HCT116 (cell line): ENCODE results near the gene EXOSC7. TPM values are rescaled to one million over a fixed set of nuclear protein-coding genes. Genes with fewer than 3 reads are reported as not detected.

Experiments
- ATAC-seq: fragments of 200-7000 bp; cut with Tn5 transposase; 2 replicates; pipeline ENCODE4 v1.9.1; 2020; ENCODE audit warnings: mild to moderate bottlenecking, moderate library complexity
- BruUV-seq: library from RNA; stranded (reverse); fragments of 400-500 nt; replicated peaks from 2 replicates; lab custom pipeline; 2021; lab: Mats Ljungman, UMichigan
- CTCF ChIA-PET: fragments of 300-600 bp; sonication (Branson Sonifier 250); formaldehyde crosslinking; loops from one replicate; lab custom pipeline; 2021; ENCODE audit warnings: antibody characterized with exemption; lab: Charles Lee
- POLR2A ChIA-PET: fragments of 300-600, 350-600 bp; sonication (Branson Sonifier 250); formaldehyde crosslinking; loops from one replicate; lab custom pipeline; 2021; ENCODE audit warnings: antibody characterized with exemption; lab: Charles Lee
- RAD21 ChIA-PET, 2 experiments: fragments of 300-600 bp; sonication (Branson Sonifier 250); formaldehyde crosslinking; loops; one replicate each; lab custom pipeline; 2023; ENCODE audit warnings: low total read pairs in 2 of 2; ENCODE audit not compliant: uncharacterized antibody in 2 of 2, unreplicated experiment in 2 of 2, low non-redundant PET in 1 of 2; lab: Charles Lee
- DNase-seq: peaks from one replicate; pipeline ENCODE4 v3.0.0-alpha.2; 2010; ENCODE audit warnings: low read depth, low spot score
- H2AFZ ChIP-seq: fragments of 200-600 bp; shearing (Covaris generic), sonication (generic); 2 replicates; pipeline ENCODE4 v1.6.1; 2017; ENCODE audit warnings: low read depth, mixed run types, mixed read lengths, antibody characterized with exemption, low read length; ENCODE audit not compliant: poor library complexity, severe bottlenecking
- H3K27ac ChIP-seq: 2 replicates; pipeline ENCODE4 v1.5.1; 2012; ENCODE audit warnings: low read depth, low read length
- H3K27me3 ChIP-seq: fragments of 200-600 bp; sonication (generic); 2 replicates; pipeline ENCODE4 v1.6.1; 2016; ENCODE audit warnings: mixed run types, low read length, mixed read lengths; ENCODE audit not compliant: insufficient read depth
- H3K36me3 ChIP-seq, 2 experiments: fragments of 200-500 bp in 1 of 2; fragments of 200-600 bp in 1 of 2; sonication (Bioruptor generic) in 1 of 2; sonication (generic) in 1 of 2; 2 replicates each; pipeline versions ENCODE4 v1.5.1 to v1.6.1; 2014 to 2016; ENCODE audit warnings: low read length in 2 of 2, inconsistent platforms in 1 of 2, mixed read lengths in 1 of 2, mixed run types in 1 of 2; ENCODE audit not compliant: insufficient read depth in 2 of 2, control insufficient read depth in 1 of 2
- H3K4me1 ChIP-seq, 2 experiments: fragments of 200-600 bp in 1 of 2; sonication (generic) in 1 of 2; 2 replicates each; pipeline versions ENCODE4 v1.5.1 to v1.6.1; 2012 to 2017; ENCODE audit warnings: low read length in 2 of 2, inconsistent platforms in 1 of 2, mild to moderate bottlenecking in 1 of 2, mixed read lengths in 1 of 2, mixed run types in 1 of 2, moderate library complexity in 1 of 2; ENCODE audit not compliant: insufficient read depth in 2 of 2, control insufficient read depth in 1 of 2
- H3K4me2 ChIP-seq: fragments of 200-600 bp; sonication (generic); 2 replicates; pipeline ENCODE4 v1.6.1; 2017; ENCODE audit warnings: mixed run types, low read length, mixed read lengths
- H3K4me3 ChIP-seq, 2 experiments: fragments of 200-600 bp in 1 of 2; sonication (generic) in 1 of 2; replicated peaks in 1 of 2; 2 replicates each; pipeline ENCODE4 v1.5.1; 2011 to 2016; ENCODE audit warnings: low read length in 2 of 2, control low read depth in 1 of 2, low read depth in 1 of 2, mild to moderate bottlenecking in 1 of 2, mixed read lengths in 1 of 2, mixed run types in 1 of 2
- H3K79me2 ChIP-seq: fragments of 200-600 bp; sonication (generic); 2 replicates; pipeline ENCODE4 v1.6.1; 2017; ENCODE audit warnings: mild to moderate bottlenecking, mixed run types, low read length, moderate library complexity, mixed read lengths; ENCODE audit not compliant: insufficient read depth
- H3K9ac ChIP-seq: fragments of 200-600 bp; sonication (generic); 2 replicates; pipeline ENCODE4 v1.6.1; 2016; ENCODE audit warnings: low read length, mixed read lengths
- H3K9me2 ChIP-seq: fragments of 200-600 bp; sonication (generic), shearing (Covaris generic); 2 replicates; pipeline ENCODE4 v1.6.1; 2017; ENCODE audit warnings: mixed run types, mild to moderate bottlenecking, moderate library complexity; ENCODE audit not compliant: insufficient read depth
- H3K9me3 ChIP-seq, 2 experiments: fragments of 200-500 bp in 1 of 2; fragments of 200-600 bp in 1 of 2; sonication (Bioruptor generic) in 1 of 2; sonication (generic) in 1 of 2; 2 replicates each; pipeline ENCODE4 v1.6.1; 2014 to 2017; ENCODE audit warnings: low read length in 2 of 2, mixed read lengths in 2 of 2, inconsistent platforms in 1 of 2, low read depth in 1 of 2, mild to moderate bottlenecking in 1 of 2, mixed run types in 1 of 2, moderate library complexity in 1 of 2; ENCODE audit not compliant: control insufficient read depth in 1 of 2, insufficient read depth in 1 of 2
- H4K20me1 ChIP-seq: fragments of 200-600 bp; sonication (generic), shearing (Covaris generic); 2 replicates; pipeline ENCODE4 v1.6.1; 2017; ENCODE audit warnings: mixed run types, mild to moderate bottlenecking, moderate library complexity; ENCODE audit not compliant: insufficient read depth
- ATF3 ChIP-seq: IDR thresholded peaks from 2 replicates; pipeline ENCODE4 v1.6.1; 2012
- CBX3 ChIP-seq: IDR thresholded peaks from 2 replicates; pipeline ENCODE4 v1.6.1; 2012; ENCODE audit warnings: low read depth
- CEBPB ChIP-seq: IDR thresholded peaks from 2 replicates; pipeline ENCODE4 v1.6.1; 2012; ENCODE audit warnings: low read depth
- EGR1 ChIP-seq: IDR thresholded peaks from 2 replicates; pipeline ENCODE4 v1.6.1; 2012; ENCODE audit warnings: low read depth
- ELF1 ChIP-seq: IDR thresholded peaks from 2 replicates; pipeline ENCODE4 v1.6.1; 2012; ENCODE audit warnings: low read depth, borderline replicate concordance
- EZH2 ChIP-seq: fragments of 200-600 bp; sonication (generic); IDR thresholded peaks from 2 replicates; pipeline ENCODE4 v1.6.1; 2017; ENCODE audit warnings: antibody characterized with exemption, mixed run types
- POLR2AphosphoS5 ChIP-seq: IDR thresholded peaks from 2 replicates; pipeline ENCODE4 v1.6.1; 2011; ENCODE audit warnings: mild to moderate bottlenecking, low read depth, low read length, moderate library complexity
- SP1 ChIP-seq: IDR thresholded peaks from 2 replicates; pipeline ENCODE4 v1.6.1; 2012; ENCODE audit warnings: low read depth
- TCF7L2 ChIP-seq: IDR thresholded peaks from 2 replicates; pipeline ENCODE4 v1.7.0; 2011; ENCODE audit warnings: borderline replicate concordance, inconsistent platforms; ENCODE audit not compliant: insufficient read depth, insufficient read length; ENCODE audit errors: extremely low read depth
- YY1 ChIP-seq: IDR thresholded peaks from 2 replicates; pipeline ENCODE4 v1.6.1; 2011; ENCODE audit warnings: low read length, low read depth, moderate library complexity, mild to moderate bottlenecking; ENCODE audit not compliant: insufficient replicate concordance; ENCODE audit errors: extremely low read depth
- ZNF274 ChIP-seq: fragments of 200-500 bp; sonication (Bioruptor generic); IDR thresholded peaks from 2 replicates; pipeline ENCODE4 v1.6.1; 2014; ENCODE audit warnings: mild to moderate bottlenecking, low read depth, low read length, inconsistent platforms
- intact Hi-C: fragments of 100-400 bp; cut with micrococcal nuclease; formaldehyde crosslinking; loops from 2 replicates; pipeline ENCODE4 v1.10.0; 2022
- total RNA-seq: library from RNA; stranded (reverse); gene quantifications from one replicate; pipeline ENCODE4 v1.2.1, GENCODE V29; 2021; ENCODE audit not compliant: unreplicated experiment

The EXOSC7 gene
- total RNA-seq, 1 experiment from 2014 or later, result 72.6 TPM

DNA sequence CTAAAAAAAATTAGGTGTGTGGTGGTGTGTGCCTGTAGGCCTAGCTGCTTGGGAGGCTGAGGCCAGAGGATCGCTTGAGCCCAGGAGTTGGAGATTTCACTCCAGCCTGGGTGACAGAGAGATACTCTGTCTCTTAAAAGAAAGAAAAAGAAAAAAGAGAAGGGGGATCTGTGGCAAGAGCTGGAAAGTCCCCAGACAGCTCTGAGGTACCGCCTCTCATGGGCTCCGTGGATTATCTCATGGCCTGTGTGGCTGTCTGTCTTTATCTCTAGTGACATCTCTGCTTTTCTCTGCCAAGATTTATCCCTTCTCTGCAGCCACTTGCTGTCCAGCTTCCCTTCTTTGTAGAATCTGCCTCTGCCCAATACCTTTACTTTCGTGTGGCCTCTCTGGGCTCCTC is 5.7 kb downstream of the EXOSC7 start:
- BruUV-seq, result no TSS peak
- ChIA-PET RAD21 (no interaction called here), POLR2A (no interaction called here), CTCF (no interaction called here)
- Histone ChIP-seq H3K4me1 (peaks cover 18 to 46% of the 10 kb centered on the region in 2 experiments), H3K9me2 (no peaks in the 10 kb centered on the region), H3K4me2 (no peak overlapping the region), H3K79me2 (peaks cover 91% of the 10 kb centered on the region), H2AFZ (no peak overlapping the region), H3K4me3 (no peak overlapping the region), H3K27ac (no peak overlapping the region), H3K27me3 (no peaks in the 10 kb centered on the region), H4K20me1 (peaks cover 9% of the 10 kb centered on the region; the same call in 1 of the 2 replicates), H3K9ac (no peak overlapping the region), H3K9me3 (no peaks in the 10 kb centered on the region), H3K36me3 (no peaks in the 10 kb centered on the region)
- intact Hi-C loops, result no loop called here
- TF ChIP-seq ZNF274 (no peak), CEBPB (no peak), EZH2 (no peak), EGR1 (no peak), CBX3 (no peak), YY1 (no peak), TCF7L2 (no peak)
- no peak for ATAC-seq
- DNase-seq, result no peak

DNA sequence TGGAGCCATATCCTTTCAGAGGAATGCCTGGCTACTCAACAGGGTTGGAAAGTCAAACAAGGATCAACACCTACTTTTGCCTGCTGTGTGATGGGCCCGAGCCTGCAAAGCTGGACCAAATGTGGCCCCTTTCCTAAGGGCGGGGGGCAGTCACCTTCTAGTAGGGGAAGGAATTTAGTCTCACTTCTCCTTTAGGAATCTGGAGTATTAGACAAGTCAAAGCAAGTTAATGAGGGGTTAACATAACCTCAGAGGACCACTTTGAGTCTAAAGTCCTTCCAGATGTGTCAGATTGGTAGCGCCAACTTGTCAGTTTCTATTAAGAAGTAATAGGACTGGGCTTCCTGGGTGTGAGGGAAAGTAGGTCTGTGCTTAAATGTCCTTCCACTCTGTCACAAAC is 6.8 kb downstream of the EXOSC7 start:
- no peak overlapping the region for H3K9ac ChIP-seq
- H3K27ac ChIP-seq, result no peak overlapping the region
- peaks cover 91% of the 10 kb centered on the region for H3K79me2 ChIP-seq
- H4K20me1 ChIP-seq, result peaks cover 9% of the 10 kb centered on the region; the same call in 1 of the 2 replicates
- peak overlapping the region; percentile 28 for H3K4me2 ChIP-seq
- H2AFZ ChIP-seq, result no peak overlapping the region
- BruUV-seq, result no TSS peak
- H3K4me1 ChIP-seq, result peaks cover 13 to 38% of the 10 kb centered on the region in 2 experiments
- RAD21 ChIA-PET, result no interaction called here
- intact Hi-C loops, result no loop called here
- H3K9me3 ChIP-seq, result no peaks in the 10 kb centered on the region
- ATAC-seq, result no peak
- H3K36me3 ChIP-seq, result no peaks in the 10 kb centered on the region
- no peaks in the 10 kb centered on the region for H3K9me2 ChIP-seq
- CTCF ChIA-PET, result interaction anchor here (1.2 to 2.3 kb wide), 2 partner anchors 10 to 68 kb away, joined by 4 to 9 read pairs; no protein-coding TSS in a partner anchor
- H3K4me3 ChIP-seq, result no peak overlapping the region
- POLR2A ChIA-PET, result no interaction called here
- H3K27me3 ChIP-seq, result no peaks in the 10 kb centered on the region
- DNase-seq, result no peak
- no peak for TF ChIP-seq EGR1
- no peak for TF ChIP-seq SP1
- TF ChIP-seq YY1, result no peak
- TF ChIP-seq ELF1, result no peak
- no peak for TF ChIP-seq CBX3
- TF ChIP-seq ATF3, result no peak
- no peak for TF ChIP-seq ZNF274
- TF ChIP-seq POLR2AphosphoS5, result no peak
- TF ChIP-seq, all 23 proteins: peak for 0
